NB4 (cell line): ENCODE measurements around the gene FBL.
"Not testable (repeated sequence)": the region's sequence is repeated elsewhere in the genome, so short reads cannot be mapped to it uniquely, and the experiment has no call there.

Experiments
- MYC ChIP-seq: IDR thresholded peaks from 2 replicates; pipeline ENCODE4 v1.6.1; 2011; ENCODE audit warnings: low read depth, low read length
- TF ChIP-seq, protein P1 (sequence below): IDR thresholded peaks from one replicate; pipeline ENCODE4 v1.5.1; 2012; ENCODE audit warnings: low read depth, low read length

DNA sequence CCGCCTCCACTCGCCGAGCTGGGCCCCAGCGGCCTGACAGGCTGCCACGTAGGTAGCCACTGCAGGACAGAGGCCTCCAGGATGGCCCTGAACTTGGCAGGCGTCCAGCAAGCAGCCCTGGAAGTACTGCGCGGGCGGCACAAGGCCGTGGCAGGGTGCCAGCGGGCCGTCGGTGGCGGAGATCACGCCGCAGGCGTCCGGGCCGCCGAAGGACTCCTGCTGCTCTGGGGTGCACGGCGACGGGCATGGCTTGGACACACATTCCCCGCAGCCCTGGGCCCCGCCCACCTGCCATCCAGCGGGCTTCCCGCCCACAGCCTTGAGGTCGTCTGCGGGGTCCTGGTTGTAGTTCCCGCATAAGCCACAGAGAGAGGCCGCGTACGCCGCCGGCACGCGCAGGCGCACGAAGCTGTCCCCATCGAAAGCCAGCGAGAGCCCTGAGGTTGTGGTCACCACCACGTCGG lies 29.3 kb upstream of the FBL start:
- TF ChIP-seq, protein P1, sequence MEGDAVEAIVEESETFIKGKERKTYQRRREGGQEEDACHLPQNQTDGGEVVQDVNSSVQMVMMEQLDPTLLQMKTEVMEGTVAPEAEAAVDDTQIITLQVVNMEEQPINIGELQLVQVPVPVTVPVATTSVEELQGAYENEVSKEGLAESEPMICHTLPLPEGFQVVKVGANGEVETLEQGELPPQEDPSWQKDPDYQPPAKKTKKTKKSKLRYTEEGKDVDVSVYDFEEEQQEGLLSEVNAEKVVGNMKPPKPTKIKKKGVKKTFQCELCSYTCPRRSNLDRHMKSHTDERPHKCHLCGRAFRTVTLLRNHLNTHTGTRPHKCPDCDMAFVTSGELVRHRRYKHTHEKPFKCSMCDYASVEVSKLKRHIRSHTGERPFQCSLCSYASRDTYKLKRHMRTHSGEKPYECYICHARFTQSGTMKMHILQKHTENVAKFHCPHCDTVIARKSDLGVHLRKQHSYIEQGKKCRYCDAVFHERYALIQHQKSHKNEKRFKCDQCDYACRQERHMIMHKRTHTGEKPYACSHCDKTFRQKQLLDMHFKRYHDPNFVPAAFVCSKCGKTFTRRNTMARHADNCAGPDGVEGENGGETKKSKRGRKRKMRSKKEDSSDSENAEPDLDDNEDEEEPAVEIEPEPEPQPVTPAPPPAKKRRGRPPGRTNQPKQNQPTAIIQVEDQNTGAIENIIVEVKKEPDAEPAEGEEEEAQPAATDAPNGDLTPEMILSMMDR: not testable (repeated sequence)
- TF ChIP-seq MYC: not testable (repeated sequence)
